ENCODE data around the gene SLC10A3.

- no peak for TF ChIP-seq EZH2phosphoT487 (IDR thresholded peaks at IDR 0.05; ENCODE audit: borderline replicate concordance, low read length)
- no peak for TF ChIP-seq CTCF (conservative IDR thresholded peaks at IDR 0.05; ENCODE audit: low read depth, low read length)
- no peak for TF ChIP-seq EZH2 (IDR thresholded peaks at IDR 0.05; ENCODE audit: low read length, unreplicated experiment)
These were observed 12.4 kb downstream of the SLC10A3 start for GRCh38 chrX:154477891-154478477.

Data from PC-3 (cell line).